K562 (cell line): ENCODE data around the gene AREL1. TPM values are rescaled to one million over a fixed set of nuclear protein-coding genes. Genes with fewer than 3 reads are reported as not detected.

Source experiments
- ADNP ChIP-seq: fragments of 200-800 bp; sonication (Bioruptor generic); IDR thresholded peaks from 2 replicates; pipeline ENCODE4 v1.6.1; 2016; ENCODE audit warnings: missing genetic modification characterization, missing compliant biosample characterization
- HMGN3 ChIP-seq: IDR thresholded peaks from 2 replicates; pipeline ENCODE4 v1.6.1; 2011; ENCODE audit warnings: borderline replicate concordance, low read depth, mild to moderate bottlenecking, mixed read lengths, low read length; ENCODE audit not compliant: insufficient read length; ENCODE audit errors: extremely low read depth
- HNRNPH1 ChIP-seq: fragments of 200-400 bp; formaldehyde crosslinking; optimal IDR thresholded peaks from 2 replicates; pipeline ENCODE3; 2017; ENCODE audit warnings: low read depth, mild to moderate bottlenecking, low read length, moderate library complexity
- NCOA1 ChIP-seq: fragments of 450-650 bp; IDR thresholded peaks from 2 replicates; pipeline ENCODE4 v1.6.1; 2016; ENCODE audit warnings: low read depth
- NCOA2 ChIP-seq, 2 experiments: fragments of 450-650 bp; IDR thresholded peaks; 2 replicates each; pipeline ENCODE4 v1.6.1; 2018; ENCODE audit warnings: mild to moderate bottlenecking in 2 of 2, moderate library complexity in 1 of 2; ENCODE audit not compliant: partially characterized antibody in 2 of 2
- NR3C1 ChIP-seq: sonication (generic); formaldehyde crosslinking; IDR thresholded peaks from 2 replicates; pipeline ENCODE4 v1.8.1; 2022; ENCODE audit warnings: missing genetic modification reagents
- TARDBP ChIP-seq: fragments of 450-650 bp; IDR thresholded peaks from 2 replicates; pipeline ENCODE4 v1.6.1; 2016
- TRIM25 ChIP-seq: fragments of 450-650 bp; IDR thresholded peaks from 2 replicates; pipeline ENCODE4 v1.7.0; 2016; ENCODE audit warnings: borderline replicate concordance
- ZNF316 ChIP-seq: fragments of 450-650 bp; IDR thresholded peaks from 2 replicates; pipeline ENCODE4 v1.6.1; 2016
- ZNF518B ChIP-seq: fragments of 250-450 bp; sonication (Bioruptor Pico); IDR thresholded peaks from 2 replicates; pipeline ENCODE4 v1.5.0; 2021; ENCODE audit warnings: mild to moderate bottlenecking, moderate library complexity
- polyA plus RNA-seq, 8 experiments: library from polyadenylated mRNA; depleted of rRNA in 4 of 8; stranded (reverse) in 5 of 8; unstranded in 3 of 8; fragments of >200 nt; fragmentation: Nextera tagmentation in 2 of 8; fragmentation: Illumina TruSeq in 1 of 8; extraction: Ambion mirVana in 2 of 8; extraction: Trizol in 1 of 8; gene quantifications; 2 replicates each; pipeline versions ENCODE4 v1.2.1 to v1.2.3, GENCODE V29; 2011 to 2014; ENCODE audit warnings: inconsistent platforms in 1 of 8, missing spikeins in 1 of 8
- total RNA-seq, 7 experiments: library from RNA; depleted of rRNA in 6 of 7; stranded (reverse); fragments of >200 nt in 6 of 7; fragmentation: Illumina TruSeq in 2 of 7; extraction: Trizol in 2 of 7; gene quantifications; 2 replicates each; pipeline versions ENCODE4 v1.2.1 to v1.2.3, GENCODE V29; 2011 to 2021; ENCODE audit warnings: low replicate concordance in 1 of 7

The AREL1 gene
- total and polyA plus RNA-seq, 9 of the 15 experiments (the other 6 are each of a cell fraction or from before 2014, with no cell fraction given): 6.0 to 24.8 (median 16.6) TPM

GRCh38 chr14:74649167-74649566 lies 63.7 kb downstream of the AREL1 start (continued):
- no peak for TF ChIP-seq NCOA2 (IDR thresholded peaks at IDR 0.05; ENCODE audit: partially characterized antibody in 2 of 2)
- TF ChIP-seq ZNF316: peak; percentile 75
- no peak for TF ChIP-seq ZNF518B (CRISPR knock-in tag)
- TF ChIP-seq HNRNPH1: no peak
- TF ChIP-seq NR3C1 (CRISPR knock-in tag): no peak
- TF ChIP-seq NCOA1: no peak
- no peak for TF ChIP-seq HMGN3
- TF ChIP-seq TRIM25: no peak
- TF ChIP-seq ADNP (tag): no peak
- no peak for TF ChIP-seq TARDBP
